Testis (tissue), 3 donors: ENCODE results near the gene ZNF362. TPM values are rescaled to one million over a fixed set of nuclear protein-coding genes. Genes with fewer than 3 reads are reported as not detected.

Experiments
- DNase-seq: peaks from one replicate; pipeline ENCODE4 v3.0.0-alpha.2; 2019
- H3K27ac ChIP-seq, 2 donors: fragments of 200-600 bp; sonication (generic); one replicate each; pipeline ENCODE4 v1.5.1; 2019
- H3K27me3 ChIP-seq: fragments of 200-600 bp; sonication (generic); one replicate; pipeline ENCODE4 v1.5.1; 2019
- H3K36me3 ChIP-seq: fragments of 200-600 bp; sonication (generic); one replicate; pipeline ENCODE4 v1.5.1; 2017; ENCODE audit warnings: low read depth; ENCODE audit errors: missing control alignments
- H3K4me1 ChIP-seq: fragments of 200-600 bp; sonication (generic); one replicate; pipeline ENCODE4 v1.5.1; 2019
- H3K4me3 ChIP-seq, 2 donors: fragments of 200-600 bp; sonication (generic); one replicate each; pipeline ENCODE4 v1.5.1; 2017 to 2019
- H3K9me3 ChIP-seq: fragments of 200-600 bp; sonication (generic); one replicate; pipeline ENCODE4 v1.5.1; 2017
- POLR2A ChIP-seq: fragments of 450-650 bp; IDR thresholded peaks from one replicate; pipeline ENCODE4 v1.6.1; 2017; ENCODE audit warnings: antibody characterized with exemption, mild to moderate bottlenecking, moderate library complexity
- WGBS, 2 donors: methylation state at CpG; one replicate each; pipeline ENCODE4 v1.1.5; 2018; 5-methylcytosine and 5-hydroxymethylcytosine counted together
- intact Hi-C: fragments of 100-400 bp; cut with DNase I; formaldehyde crosslinking; loops from one replicate; pipeline ENCODE4 v1.15.1; 2023; ENCODE audit warnings: low total_unique reads
- polyA plus RNA-seq: library from polyadenylated mRNA; stranded (reverse); fragments of 350-450 nt; fragmentation: Illumina TruSeq; extraction: RNeasy Lipid Tissue Mini Kit (QIAGEN cat#74804); gene quantifications from one replicate; pipeline ENCODE4 v1.2.3, GENCODE V29; 2014; ENCODE audit warnings: low read depth, low replicate concordance; ENCODE audit not compliant: insufficient read depth
- total RNA-seq, 2 donors: library from RNA; depleted of rRNA; stranded (reverse); fragments of >200 nt; gene quantifications; one replicate each; pipeline ENCODE4 v1.2.3, GENCODE V29; 2016
- TF ChIP-seq, protein P1 (sequence below), 3 experiments: fragments of 450-650 bp in 2 of 3; fragments of 200-600 bp in 1 of 3; sonication (generic) in 1 of 3; IDR thresholded peaks; one replicate each; pipeline ENCODE4 v1.5.1; 2016 to 2019; ENCODE audit warnings: antibody characterized with exemption in 3 of 3, mild to moderate bottlenecking in 2 of 3, moderate library complexity in 1 of 3

ZNF362 gene
- total and polyA plus RNA-seq, 3 donors from 2014 or later, result 16.3 to 28.6 (median 26.6) TPM

DNA sequence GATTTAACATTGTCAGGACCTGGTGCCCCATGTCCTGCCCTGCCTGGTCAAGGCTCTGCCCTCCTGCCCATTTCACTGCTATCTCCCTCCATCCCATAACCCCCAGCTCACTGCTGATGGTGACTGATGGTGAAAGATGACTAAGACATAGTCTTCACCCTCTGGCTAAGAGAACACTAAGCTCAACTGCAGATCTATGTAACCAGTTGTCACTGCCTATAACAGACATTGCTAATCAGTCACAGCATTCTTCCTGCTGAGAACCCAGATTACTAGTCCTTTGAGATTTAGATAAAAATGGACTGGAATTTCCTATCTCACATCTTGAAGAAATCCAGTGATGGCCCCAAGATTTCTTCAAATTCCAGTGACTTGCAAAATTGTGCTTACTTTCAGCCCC, 8.0 kb upstream of the ZNF362 start:
- no peak for TF ChIP-seq POLR2A
- TF ChIP-seq, protein P1, sequence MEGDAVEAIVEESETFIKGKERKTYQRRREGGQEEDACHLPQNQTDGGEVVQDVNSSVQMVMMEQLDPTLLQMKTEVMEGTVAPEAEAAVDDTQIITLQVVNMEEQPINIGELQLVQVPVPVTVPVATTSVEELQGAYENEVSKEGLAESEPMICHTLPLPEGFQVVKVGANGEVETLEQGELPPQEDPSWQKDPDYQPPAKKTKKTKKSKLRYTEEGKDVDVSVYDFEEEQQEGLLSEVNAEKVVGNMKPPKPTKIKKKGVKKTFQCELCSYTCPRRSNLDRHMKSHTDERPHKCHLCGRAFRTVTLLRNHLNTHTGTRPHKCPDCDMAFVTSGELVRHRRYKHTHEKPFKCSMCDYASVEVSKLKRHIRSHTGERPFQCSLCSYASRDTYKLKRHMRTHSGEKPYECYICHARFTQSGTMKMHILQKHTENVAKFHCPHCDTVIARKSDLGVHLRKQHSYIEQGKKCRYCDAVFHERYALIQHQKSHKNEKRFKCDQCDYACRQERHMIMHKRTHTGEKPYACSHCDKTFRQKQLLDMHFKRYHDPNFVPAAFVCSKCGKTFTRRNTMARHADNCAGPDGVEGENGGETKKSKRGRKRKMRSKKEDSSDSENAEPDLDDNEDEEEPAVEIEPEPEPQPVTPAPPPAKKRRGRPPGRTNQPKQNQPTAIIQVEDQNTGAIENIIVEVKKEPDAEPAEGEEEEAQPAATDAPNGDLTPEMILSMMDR (IDR thresholded peaks at IDR 0.05), result no peak
- Histone ChIP-seq H3K27ac (no peak overlapping the region), H3K4me1 (no peaks in the 10 kb centered on the region), H3K9me3 (no peaks in the 10 kb centered on the region), H3K27me3 (no peaks in the 10 kb centered on the region), H3K4me3 (no peak overlapping the region), H3K36me3 (no peaks in the 10 kb centered on the region)
- no peak for DNase-seq
- intact Hi-C loops, result no loop called here

DNA sequence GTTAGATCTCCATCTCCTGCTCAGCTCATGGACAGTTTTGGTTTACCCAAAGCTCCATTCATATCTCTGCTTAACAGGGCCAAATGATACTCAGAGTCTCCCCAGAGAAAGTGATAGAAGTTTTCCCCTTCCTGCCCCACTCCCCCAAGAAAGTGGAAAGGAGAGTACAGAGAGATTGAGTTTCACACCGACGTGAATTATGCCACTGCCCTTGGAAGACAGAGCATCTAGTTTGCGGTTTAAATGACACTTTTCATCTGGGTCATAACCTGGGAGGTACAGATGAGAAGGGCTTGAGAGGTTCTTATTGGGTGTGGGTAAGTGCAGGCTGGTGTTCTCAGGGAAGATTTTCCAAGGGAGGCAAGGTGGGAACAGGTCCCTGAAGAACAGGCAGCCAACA, 6.9 kb upstream of the ZNF362 start:
- Histone ChIP-seq H3K27me3 (no peaks in the 10 kb centered on the region), H3K27ac (no peak overlapping the region), H3K4me1 (no peaks in the 10 kb centered on the region), H3K9me3 (no peaks in the 10 kb centered on the region), H3K4me3 (no peak overlapping the region), H3K36me3 (no peaks in the 10 kb centered on the region)
- TF ChIP-seq POLR2A, result no peak
- TF ChIP-seq, protein P1 (IDR thresholded peaks at IDR 0.05), result no peak
- DNase-seq, result no peak
- WGBS, 2 donors, result 74 to 84% methylated on average over 3 of the region's 3 CpGs
- intact Hi-C loops, result no loop called here

DNA sequence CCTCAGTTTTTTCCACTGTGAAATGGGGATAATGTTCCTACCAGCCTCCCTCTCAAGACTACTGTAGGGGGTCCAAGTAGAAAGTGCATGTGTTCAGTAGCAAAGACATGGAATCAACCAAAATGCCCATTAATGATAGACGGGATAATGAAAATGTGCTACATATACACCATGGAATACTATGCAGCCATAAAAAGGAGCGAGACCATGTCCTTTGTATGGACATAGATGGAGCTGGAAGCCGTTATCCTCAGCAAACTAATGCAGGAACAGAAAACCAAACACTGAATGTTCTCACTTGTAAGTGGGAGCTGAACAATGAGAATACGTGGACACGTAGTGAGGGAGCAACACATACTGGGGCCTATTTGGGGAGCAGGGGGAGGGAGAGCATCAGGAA, 6.1 kb upstream of the ZNF362 start:
- intact Hi-C loops, result no loop called here
- no peak for TF ChIP-seq POLR2A
- TF ChIP-seq, protein P1 (IDR thresholded peaks at IDR 0.05), result no peak
- 97% methylated on average over 5 of the region's 5 CpGs for WGBS, 2 donors

DNA sequence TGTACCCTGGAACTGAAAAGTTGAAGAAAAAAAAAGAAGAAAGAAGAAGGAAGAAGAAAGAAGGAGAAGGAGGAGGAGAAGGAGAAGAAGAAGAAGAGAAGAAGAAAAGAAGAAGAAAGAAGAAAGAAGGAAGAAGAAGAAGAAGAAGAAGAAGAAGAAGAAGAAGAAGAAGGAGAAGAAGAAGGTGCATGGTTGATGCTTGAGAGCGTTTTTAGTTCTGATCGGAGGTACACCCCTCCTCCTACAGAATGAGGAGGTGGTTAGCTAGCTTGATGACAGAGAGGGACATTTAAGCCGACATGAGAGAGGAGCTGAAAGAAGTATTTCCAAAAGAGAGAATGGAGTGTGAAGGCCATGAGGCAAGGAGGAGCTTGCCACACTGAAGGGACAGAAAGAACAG, 5.6 kb upstream of the ZNF362 start:
- no peak for DNase-seq
- Histone ChIP-seq H3K4me3 (no peak overlapping the region), H3K27me3 (no peaks in the 10 kb centered on the region), H3K36me3 (no peaks in the 10 kb centered on the region), H3K9me3 (no peaks in the 10 kb centered on the region), H3K4me1 (peaks cover 6% of the 10 kb centered on the region), H3K27ac (no peak overlapping the region)
- 77 to 81% methylated on average over 3 of the region's 3 CpGs for WGBS, 2 donors
- intact Hi-C loops, result no loop called here
- TF ChIP-seq POLR2A, result no peak
- TF ChIP-seq, protein P1 (IDR thresholded peaks at IDR 0.05), result no peak

More for the DNA sequence above, 6.1 kb upstream of the ZNF362 start:
- Histone ChIP-seq H3K27me3 (no peaks in the 10 kb centered on the region), H3K4me3 (no peak overlapping the region), H3K27ac (no peak overlapping the region), H3K4me1 (peaks cover 3% of the 10 kb centered on the region), H3K9me3 (no peaks in the 10 kb centered on the region), H3K36me3 (no peaks in the 10 kb centered on the region)
- no peak for DNase-seq

DNA sequence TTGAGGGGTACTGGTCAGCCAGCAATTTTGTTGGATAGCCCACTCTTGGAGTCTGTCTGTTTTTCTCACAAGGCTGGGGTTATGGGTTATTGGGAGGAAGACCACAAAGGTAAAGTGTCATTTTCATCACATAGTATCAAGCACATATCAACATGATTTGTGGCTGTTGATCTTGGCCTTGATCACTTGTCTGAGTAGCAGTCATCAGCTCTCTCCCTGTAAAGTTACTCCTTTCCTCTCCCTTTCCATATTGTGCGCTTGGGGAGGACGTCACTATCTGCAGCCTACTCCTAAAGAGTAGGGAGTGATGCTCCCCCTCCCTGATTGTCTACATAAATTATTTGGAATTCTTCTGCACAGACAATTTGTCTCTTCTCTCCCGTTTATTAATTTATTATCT, 1.8 kb upstream of the ZNF362 start:
- H3K4me1 ChIP-seq, result peaks cover 24% of the 10 kb centered on the region
- no peak overlapping the region for H3K4me3 ChIP-seq
- H3K27ac ChIP-seq, result no peak overlapping the region
- DNase-seq, result no peak
- no peaks in the 10 kb centered on the region for H3K36me3 ChIP-seq
- no peaks in the 10 kb centered on the region for H3K27me3 ChIP-seq
- no peaks in the 10 kb centered on the region for H3K9me3 ChIP-seq
- TF ChIP-seq POLR2A, result no peak
- TF ChIP-seq, protein P1 (IDR thresholded peaks at IDR 0.05), result no peak
- 46 to 56% methylated on average over 3 of the region's 3 CpGs for WGBS, 2 donors
- intact Hi-C loops, result no loop called here
